Measurements from ENCODE around the gene TGFB1. TPM values are rescaled to one million over a fixed set of nuclear protein-coding genes. Genes with fewer than 3 reads are reported as not detected.

The TGFB1 gene
- total and polyA plus RNA-seq, 2 of the 13 experiments (the other 11 are each of a cell fraction or from before 2014, with no cell fraction given) = 4.1 to 5.4 TPM

GRCh38 chr19:41402010-41402409, 48.3 kb upstream of the TGFB1 start:
- Histone ChIP-seq H3K27ac (ENCODE audit: extremely low read length, insufficient read depth, low read length) (no peak overlapping the region), H3K79me2 (ENCODE audit: insufficient read depth, low read length) (peaks cover 17% of the 10 kb centered on the region), H3K4me1 (ENCODE audit: insufficient read depth, low read length) (peaks cover 9% of the 10 kb centered on the region), H3K4me3 (replicated peaks in 1 of 3; ENCODE audit: insufficient read depth in 1 of 3, low read depth in 2 of 3, low read length in 3 of 3) (no peak overlapping the region), H3K4me2 (ENCODE audit: low read depth, low read length) (no peak overlapping the region), H4K20me1 (ENCODE audit: insufficient read depth, low read length) (no peaks in the 10 kb centered on the region), H2AFZ (ENCODE audit: low read length) (no peak overlapping the region), H3K9ac (ENCODE audit: insufficient read depth, low read depth, low read length) (no peak overlapping the region), H3K36me3 (replicated peaks in 1 of 2; ENCODE audit: control insufficient read depth in 1 of 2, insufficient read depth in 2 of 2, low read length in 2 of 2) (no peaks in the 10 kb centered on the region), H3K9me3 (ENCODE audit: low read length) (no peaks in the 10 kb centered on the region), H3K27me3 (ENCODE audit: control insufficient read depth in 1 of 2, insufficient read depth in 2 of 2, low read length in 2 of 2) (no peaks in the 10 kb centered on the region; a peak in 1 of 5 replicates)
- POLR2A ChIA-PET = no interaction called here
- CTCF ChIA-PET (ENCODE audit: low intra/inter-chr PET ratio, low total read pairs) = no interaction called here
- TF ChIP-seq ZNF724P (CRISPR knock-in tag; IDR thresholded peaks at IDR 0.05; ENCODE audit: borderline replicate concordance) (no peak), PTBP1 (IDR thresholded peaks at IDR 0.05; ENCODE audit: low read depth, low read length, poor library complexity, severe bottlenecking) (no peak), NR1H2 (CRISPR knock-in tag; IDR thresholded peaks at IDR 0.05; ENCODE audit: borderline replicate concordance, low read depth) (no peak), NR2C2 (CRISPR knock-in tag; IDR thresholded peaks at IDR 0.05; ENCODE audit: borderline replicate concordance) (no peak), REL (CRISPR knock-in tag; conservative IDR thresholded peaks at IDR 0.05) (no peak), ZNF740 (CRISPR knock-in tag; IDR thresholded peaks at IDR 0.05) (no peak), TEAD2 (CRISPR knock-in tag; IDR thresholded peaks at IDR 0.05) (no peak), ZNF713 (CRISPR knock-in tag; IDR thresholded peaks at IDR 0.05) (no peak), ZNF672 (CRISPR knock-in tag; IDR thresholded peaks at IDR 0.05) (no peak), SALL2 (CRISPR knock-in tag; IDR thresholded peaks at IDR 0.05) (no peak), KDM5B (CRISPR knock-in tag; IDR thresholded peaks at IDR 0.05; ENCODE audit: borderline replicate concordance) (no peak), ELF3 (CRISPR knock-in tag; IDR thresholded peaks at IDR 0.05) (no peak), ZNF598 (CRISPR knock-in tag; IDR thresholded peaks at IDR 0.05; ENCODE audit: borderline replicate concordance) (no peak), SMAD1 (CRISPR knock-in tag; IDR thresholded peaks at IDR 0.05; ENCODE audit: borderline replicate concordance, low read depth) (no peak), ZNF512 (CRISPR knock-in tag; IDR thresholded peaks at IDR 0.05) (no peak), PHF20 (CRISPR knock-in tag; IDR thresholded peaks at IDR 0.05) (no peak), DNMT1 (CRISPR knock-in tag; IDR thresholded peaks at IDR 0.05) (no peak)
- in situ Hi-C loops (cut with HindIII; ENCODE audit: extremely low pct_ligation_motif_present, low pct_unique_long_range_greater_than_20kb) (no loop called here), intact Hi-C loops (cut with micrococcal nuclease; ENCODE audit: unreplicated experiment) (no loop called here)
- DNase-seq (ENCODE audit: low spot score) (no peak), ATAC-seq (no peak), FAIRE-seq (no peak)
- 79% methylated on average over 3 of the region's 3 CpGs for WGBS (ENCODE audit: low lambda C conversion rate)
- BruUV-seq (replicated peaks) = no TSS peak

Measured in HepG2 (cell line).